Ovary (tissue), 9 donors: ENCODE measurements around the gene EML6. TPM values are rescaled to one million over a fixed set of nuclear protein-coding genes. Genes with fewer than 3 reads are reported as not detected.

Source experiments
- DNase-seq, 5 donors: peaks; one replicate each; pipeline ENCODE4 v3.0.0-alpha.2; 2019 to 2020
- H3K27ac ChIP-seq, 2 donors: fragments of 200-600 bp; one replicate each; pipeline versions ENCODE4 v1.5.1 to v1.8.0; 2019 to 2022
- H3K27me3 ChIP-seq: fragments of 200-600 bp; one replicate; pipeline ENCODE4 v1.8.0; 2022
- H3K36me3 ChIP-seq: fragments of 200-600 bp; sonication (generic); one replicate; pipeline ENCODE4 v1.5.1; 2019
- H3K4me1 ChIP-seq: one replicate; pipeline ENCODE4 v1.8.1; 2013; ENCODE audit warnings: mild to moderate bottlenecking, moderate library complexity; ENCODE audit not compliant: insufficient read depth
- H3K4me3 ChIP-seq: fragments of 200-600 bp; sonication (generic); one replicate; pipeline ENCODE4 v1.5.1; 2017
- H3K9me3 ChIP-seq, 2 donors: fragments of 200-600 bp in 1 of 2; sonication (generic) in 1 of 2; one replicate each; pipeline versions ENCODE4 v1.5.1 to v1.8.1; 2013 to 2019; ENCODE audit warnings: mild to moderate bottlenecking in 1 of 2, moderate library complexity in 1 of 2
- CTCF ChIP-seq, 3 donors: fragments of 450-650 bp in 2 of 3; fragments of 200-600 bp in 1 of 3; IDR thresholded peaks; one replicate each; pipeline versions ENCODE4 v1.5.1 to v1.8.0; 2016 to 2022; ENCODE audit warnings: antibody characterized with exemption in 3 of 3, mild to moderate bottlenecking in 1 of 3
- EP300 ChIP-seq: sonication (generic); formaldehyde crosslinking; IDR thresholded peaks from one replicate; pipeline ENCODE4 v1.6.1; 2017; ENCODE audit warnings: antibody characterized with exemption
- POLR2A ChIP-seq: fragments of 450-650 bp; IDR thresholded peaks from one replicate; pipeline ENCODE4 v1.6.1; 2017; ENCODE audit warnings: antibody characterized with exemption, mild to moderate bottlenecking, moderate library complexity
- WGBS, 3 donors: extraction: QIAGEN DNeasy Blood & Tissue Kit in 1 of 3; methylation state at CpG; one replicate each; pipeline versions ENCODE4 v1.1.5 to v1.1.7; 2013 to 2017; 5-methylcytosine and 5-hydroxymethylcytosine counted together
- intact Hi-C, 4 donors: fragments of 100-400 bp; cut with DNase I; formaldehyde crosslinking; loops; one replicate each; pipeline versions ENCODE4 v1.11.0 to v1.15.1; 2022 to 2023
- polyA plus RNA-seq, 2 donors: library from polyadenylated mRNA; stranded (reverse); fragments of 200-250 nt in 1 of 2; fragments of 350-450 nt in 1 of 2; fragmentation: Illumina TruSeq in 1 of 2; extraction: RNeasy Lipid Tissue Mini Kit (QIAGEN cat#74804) in 1 of 2; gene quantifications; one replicate each; pipeline ENCODE4 v1.2.3, GENCODE V29; 2013 to 2014
- total RNA-seq, 7 donors: library from RNA; depleted of rRNA in 2 of 7; stranded (reverse); fragments of >200 nt in 2 of 7; fragmentation: NEBNext Ultra II Directional in 3 of 7; extraction: Animal tissue kit (Norgen Biotek cat#: 25700) in 3 of 7; gene quantifications; one replicate each; pipeline versions ENCODE4 v1.1.0 to v1.2.4, GENCODE V29; 2016 to 2023
- donor health status: DM: no; HTN: no; CAD: no; lungs with moderate emphysema.
- donor health status: DM: no; HTN: no; CAD: no.
- donor health status: Bipolar disorder and iron deficiency.
- donor health status: DM: yes; HTN: yes; CAD: no.
- donor health status: DM: no; HTN: no; CAD: no.
- donor health status: DM: yes; HTN: yes; CAD: no.

EML6 gene
- total and polyA plus RNA-seq, 9 donors = 0.22 to 3.7 (median 0.48) TPM

- intact Hi-C loops = no loop called here
- no peaks in the 10 kb centered on the region for H3K9me3 ChIP-seq
- H3K4me3 ChIP-seq = no peak overlapping the region
- no peaks in the 10 kb centered on the region for H3K4me1 ChIP-seq
- H3K27ac ChIP-seq = no peak overlapping the region
- no peak for DNase-seq
- 64 to 81% (median 68%) methylated on average over 2 of the region's 2 CpGs for WGBS, 3 donors
- TF ChIP-seq POLR2A = no peak
- TF ChIP-seq CTCF (IDR thresholded peaks at IDR 0.05) = no peak
- no peak for TF ChIP-seq EP300
- H3K27me3 ChIP-seq = no peaks in the 10 kb centered on the region
- H3K36me3 ChIP-seq = no peaks in the 10 kb centered on the region
Measured at GRCh38 chr2:54866179-54866578, 142.7 kb downstream of the EML6 start.

GRCh38 chr2:54866868-54867267, 143.4 kb downstream of the EML6 start:
- Histone ChIP-seq H3K27ac (no peak overlapping the region), H3K4me3 (no peak overlapping the region), H3K4me1 (no peaks in the 10 kb centered on the region), H3K36me3 (no peaks in the 10 kb centered on the region), H3K9me3 (no peaks in the 10 kb centered on the region), H3K27me3 (no peaks in the 10 kb centered on the region)
- WGBS, 3 donors = 68 to 75% (median 73%) methylated on average over 5 of the region's 5 CpGs
- TF ChIP-seq CTCF (IDR thresholded peaks at IDR 0.05) (no peak), EP300 (no peak), POLR2A (no peak)
- intact Hi-C loops = no loop called here
- no peak for DNase-seq

- H3K27ac ChIP-seq = no peak overlapping the region
- TF ChIP-seq CTCF (IDR thresholded peaks at IDR 0.05) (no peak), POLR2A (no peak), EP300 (no peak)
- H3K4me1 ChIP-seq = no peaks in the 10 kb centered on the region
- H3K36me3 ChIP-seq = no peaks in the 10 kb centered on the region
- intact Hi-C loops = no loop called here
- no peak overlapping the region for H3K4me3 ChIP-seq
- H3K27me3 ChIP-seq = no peaks in the 10 kb centered on the region
- 88 to 96% (median 93%) methylated on average over 2 of the region's 2 CpGs for WGBS, 3 donors
- no peak for DNase-seq
- no peaks in the 10 kb centered on the region for H3K9me3 ChIP-seq
Measured at GRCh38 chr2:54867457-54867856, 144.0 kb downstream of the EML6 start.

GRCh38 chr2:54871457-54872107, 148.1 kb downstream of the EML6 start:
- H3K27me3 ChIP-seq = no peaks in the 10 kb centered on the region
- H3K9me3 ChIP-seq = no peaks in the 10 kb centered on the region
- no peak overlapping the region for H3K27ac ChIP-seq
- WGBS, 3 donors = 88 to 90% (median 89%) methylated on average over 13 of the region's 13 CpGs
- no peaks in the 10 kb centered on the region for H3K4me1 ChIP-seq
- no peak overlapping the region for H3K4me3 ChIP-seq
- intact Hi-C loops = no loop called here
- TF ChIP-seq CTCF (IDR thresholded peaks at IDR 0.05) = no peak
- TF ChIP-seq EP300 = no peak
- no peak for TF ChIP-seq POLR2A
- no peaks in the 10 kb centered on the region for H3K36me3 ChIP-seq
- no peak for DNase-seq
